GM18507 (cell line): ENCODE data around the gene PSD2.

Experiments
- DNase-seq: peaks from one replicate; pipeline ENCODE4 v3.0.0; 2011; ENCODE audit warnings: low read depth; ENCODE audit not compliant: insufficient read length; ENCODE audit errors: extremely low spot score
- FAIRE-seq: peaks from 2 replicates; lab custom pipeline; 2011; peaks lifted over from hg19 to GRCh38; lab: Jason Lieb, UNC

PSD2 gene

DNA sequence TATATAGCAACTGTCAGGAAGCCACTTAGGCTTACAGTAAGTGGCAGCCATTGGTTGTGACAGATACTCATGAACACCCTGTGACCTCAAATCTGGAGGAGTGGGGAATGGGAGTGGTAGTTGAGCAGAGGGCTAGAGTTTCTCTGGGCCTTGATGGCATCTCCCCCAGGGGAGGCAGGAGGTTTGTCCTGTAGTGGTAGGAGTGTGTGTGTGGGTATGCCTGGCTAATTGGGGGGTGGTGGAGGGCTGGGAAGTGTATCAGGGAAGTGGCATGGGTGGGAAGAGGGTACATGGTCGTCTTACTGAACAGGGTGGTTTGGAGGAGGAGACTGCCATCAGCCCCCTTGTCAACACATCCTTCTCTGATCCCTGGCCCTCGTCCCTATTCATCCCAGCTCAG lies 71.5 kb downstream of the PSD2 start:
- no peak for DNase-seq

DNA sequence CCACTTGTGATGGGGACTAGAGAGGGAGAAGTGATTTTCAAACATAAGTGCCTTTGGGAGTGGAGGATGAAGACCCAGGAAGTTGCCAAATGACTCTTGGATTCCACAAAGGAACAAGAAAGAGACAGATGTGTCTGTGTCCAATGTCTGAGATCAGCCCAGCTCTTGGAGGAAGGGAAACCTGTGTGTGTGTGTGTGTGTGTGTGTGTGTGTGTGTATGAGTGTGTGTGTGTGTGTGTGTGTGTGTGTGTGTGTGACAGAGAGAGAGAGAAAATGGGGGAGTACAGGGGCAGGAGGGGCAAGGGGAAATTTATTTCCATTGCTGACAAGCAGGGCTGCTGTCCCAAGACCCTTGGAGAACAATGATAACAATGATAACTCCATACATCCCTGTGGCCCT lies 72.0 kb downstream of the PSD2 start:
- DNase-seq (no peak), FAIRE-seq (no peak)

More for the DNA sequence above, 71.5 kb downstream of the PSD2 start:
- FAIRE-seq = no peak

DNA sequence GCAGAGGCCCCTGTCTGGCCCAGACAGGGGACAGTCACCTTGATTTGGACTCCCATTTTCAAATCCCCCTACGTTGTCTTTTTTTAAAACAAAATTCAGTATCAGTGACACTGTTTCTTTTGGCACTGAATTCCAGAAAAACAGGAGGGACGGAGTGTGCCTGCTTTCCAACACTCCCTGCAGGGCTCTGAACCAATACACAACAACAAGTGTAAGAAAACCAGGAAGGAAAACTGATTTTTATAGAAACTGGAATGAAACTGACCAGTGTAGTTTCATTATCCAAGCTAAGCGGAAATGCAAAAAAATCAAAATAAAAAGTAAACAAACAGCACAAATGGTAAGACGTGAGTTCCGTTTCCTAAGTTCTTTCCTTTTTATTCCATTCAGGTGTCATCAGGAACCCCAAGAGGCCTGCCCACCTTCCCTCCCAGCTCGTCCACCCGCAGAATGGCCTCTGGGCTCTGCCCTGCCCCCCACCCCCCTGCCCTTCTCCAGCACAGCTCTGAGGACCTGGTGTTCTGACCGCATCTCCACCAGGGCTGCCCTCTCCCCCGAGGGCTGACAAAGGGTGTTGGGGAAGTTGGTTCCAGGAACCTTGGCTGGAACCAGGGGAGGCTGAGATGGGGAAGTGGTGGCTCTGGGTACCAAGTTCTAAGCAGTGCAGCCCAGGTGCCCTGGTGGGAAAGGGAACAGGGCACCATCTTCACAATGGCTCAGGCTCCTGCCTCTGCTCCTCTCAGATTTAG lies 73.6 kb downstream of the PSD2 start:
- DNase-seq = no peak
- FAIRE-seq = no peak

DNA sequence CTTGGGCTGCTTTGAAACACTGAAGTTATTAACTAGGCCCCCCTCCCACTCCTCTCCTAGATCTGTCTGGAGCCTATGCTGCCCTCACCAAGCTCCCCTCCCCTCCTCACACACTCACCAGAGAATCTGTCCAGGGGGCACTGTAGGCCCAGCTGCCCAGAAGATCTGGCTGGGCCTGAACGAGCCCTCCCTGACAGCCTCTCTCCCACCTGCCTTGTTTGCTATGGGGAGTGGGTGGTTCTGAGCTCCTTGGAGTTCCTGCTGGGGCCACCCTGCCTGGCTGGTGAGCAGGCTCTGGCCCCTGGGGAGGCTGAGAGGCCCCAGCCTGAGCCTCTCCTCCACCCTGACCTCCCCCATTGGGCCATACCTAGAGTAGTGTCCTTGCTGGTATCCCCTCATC lies 75.1 kb downstream of the PSD2 start:
- no peak for DNase-seq
- FAIRE-seq = no peak

- FAIRE-seq (no peak), DNase-seq (no peak)
These were observed 76.0 kb downstream of the PSD2 start for GRCh38 chr5:139871614-139872013.

GRCh38 chr5:139872052-139872766 lies 76.6 kb downstream of the PSD2 start:
- no peak for DNase-seq
- no peak for FAIRE-seq

DNA sequence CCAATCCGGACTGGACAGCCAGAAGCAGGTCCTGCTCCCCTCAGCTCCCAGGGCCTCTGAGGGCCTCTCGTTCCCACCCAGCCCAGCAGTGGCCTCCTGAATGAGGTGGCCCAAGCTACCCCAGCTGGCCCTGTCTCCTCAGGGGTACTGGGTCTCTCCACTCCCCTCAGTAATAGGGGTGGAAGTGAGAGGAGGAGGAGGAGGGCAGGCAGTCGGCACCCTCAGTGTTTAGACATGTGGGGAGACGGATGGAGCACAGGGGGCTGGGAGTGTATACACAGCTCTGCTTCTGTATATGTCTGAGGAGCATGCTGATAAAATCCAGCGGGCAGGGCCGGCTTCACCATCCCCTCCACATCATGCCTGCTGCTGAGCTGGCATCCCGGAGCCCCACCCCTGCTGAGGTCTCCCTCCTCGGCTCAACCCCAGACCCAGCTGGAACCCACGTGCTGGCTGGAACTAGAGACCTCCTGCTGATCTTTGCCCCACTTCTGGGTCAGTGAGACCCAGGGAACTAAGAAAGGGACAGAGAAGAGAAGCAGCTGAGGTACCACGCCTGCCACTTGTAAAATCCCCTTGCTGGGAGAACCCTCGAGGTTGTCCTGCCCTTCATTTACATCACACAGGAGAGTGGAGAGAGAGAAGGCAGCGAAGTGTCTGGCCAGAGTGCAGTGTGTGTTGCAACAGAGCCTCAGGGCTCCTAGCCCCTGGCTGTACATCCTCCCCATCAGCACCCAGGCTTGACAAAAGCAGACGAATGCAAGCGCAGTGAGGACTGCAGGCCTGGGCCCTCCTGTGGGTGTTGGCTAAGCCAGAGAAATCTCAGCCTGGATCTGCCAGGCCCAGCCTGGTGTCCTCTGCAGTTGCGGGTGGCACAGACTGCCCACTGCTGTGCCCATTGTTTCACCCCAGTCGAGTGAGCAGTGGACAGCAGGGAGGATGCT lies 77.5 kb downstream of the PSD2 start:
- DNase-seq (no peak), FAIRE-seq (no peak)

DNA sequence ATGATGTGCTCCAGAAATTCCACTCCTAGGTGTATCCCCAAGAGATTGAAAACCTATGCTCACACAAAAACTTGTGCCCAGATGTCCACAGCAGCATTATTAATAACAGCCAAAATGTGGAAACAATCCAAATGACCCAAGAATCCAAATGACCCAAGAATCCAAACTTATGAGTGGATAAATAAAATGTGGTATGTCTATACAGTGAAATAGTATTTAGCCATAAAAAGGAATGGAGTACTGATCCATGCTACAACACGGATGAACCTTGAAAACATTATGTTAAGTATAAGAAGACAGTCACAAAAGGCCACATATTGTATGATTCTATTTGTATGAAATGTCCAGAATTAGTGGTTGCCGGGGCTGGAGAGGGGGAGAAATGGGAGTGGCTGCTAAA lies 80.3 kb downstream of the PSD2 start:
- no peak for FAIRE-seq

DNA sequence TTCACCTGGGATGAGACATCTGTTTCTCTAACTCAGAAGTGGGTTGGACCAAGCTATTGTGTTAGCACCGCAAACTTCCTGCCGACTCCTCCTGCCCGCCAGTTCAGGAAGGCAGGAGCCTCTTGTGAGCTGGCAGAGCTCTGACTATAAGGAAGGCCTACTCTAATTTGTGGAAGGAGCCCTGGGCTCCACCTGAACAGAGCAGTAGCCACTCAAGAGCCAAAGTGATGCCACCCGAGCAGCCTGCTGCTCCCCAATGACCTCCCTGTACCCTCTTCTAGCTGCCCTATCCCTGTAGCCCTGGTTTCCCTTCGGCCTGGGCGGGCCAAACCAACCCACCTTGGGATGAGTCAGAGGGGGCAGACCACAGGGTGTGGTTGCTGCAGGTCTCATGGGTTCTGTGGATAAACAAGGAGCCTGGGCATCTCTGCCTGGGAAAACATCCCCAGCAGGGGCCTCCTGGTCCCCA lies 81.6 kb downstream of the PSD2 start:
- FAIRE-seq (no peak), DNase-seq (no peak)

More for the DNA sequence above, 80.3 kb downstream of the PSD2 start:
- DNase-seq = no peak

DNA sequence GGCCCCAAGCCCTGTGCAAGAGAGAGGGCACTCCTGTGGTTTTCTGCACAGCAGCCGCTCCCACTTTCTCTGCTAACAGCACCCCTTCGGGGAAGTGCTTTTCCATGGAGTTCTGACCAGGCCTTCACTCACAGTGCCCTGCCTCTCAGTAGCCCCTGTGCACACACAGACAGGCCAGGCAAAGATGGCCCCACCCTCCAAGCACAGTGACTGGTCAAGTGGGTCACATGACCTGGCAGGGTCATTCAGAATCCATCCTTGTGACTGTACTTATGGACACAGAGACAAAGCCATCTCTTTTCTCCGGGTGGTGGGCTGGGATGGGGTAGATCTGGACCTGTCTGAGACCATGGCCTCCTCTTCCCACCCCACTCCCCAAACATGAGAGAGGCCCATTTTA lies 82.5 kb downstream of the PSD2 start:
- no peak for FAIRE-seq
- no peak for DNase-seq

- no peak for FAIRE-seq
These were observed 85.0 kb downstream of the PSD2 start for GRCh38 chr5:139880416-139881142.

DNA sequence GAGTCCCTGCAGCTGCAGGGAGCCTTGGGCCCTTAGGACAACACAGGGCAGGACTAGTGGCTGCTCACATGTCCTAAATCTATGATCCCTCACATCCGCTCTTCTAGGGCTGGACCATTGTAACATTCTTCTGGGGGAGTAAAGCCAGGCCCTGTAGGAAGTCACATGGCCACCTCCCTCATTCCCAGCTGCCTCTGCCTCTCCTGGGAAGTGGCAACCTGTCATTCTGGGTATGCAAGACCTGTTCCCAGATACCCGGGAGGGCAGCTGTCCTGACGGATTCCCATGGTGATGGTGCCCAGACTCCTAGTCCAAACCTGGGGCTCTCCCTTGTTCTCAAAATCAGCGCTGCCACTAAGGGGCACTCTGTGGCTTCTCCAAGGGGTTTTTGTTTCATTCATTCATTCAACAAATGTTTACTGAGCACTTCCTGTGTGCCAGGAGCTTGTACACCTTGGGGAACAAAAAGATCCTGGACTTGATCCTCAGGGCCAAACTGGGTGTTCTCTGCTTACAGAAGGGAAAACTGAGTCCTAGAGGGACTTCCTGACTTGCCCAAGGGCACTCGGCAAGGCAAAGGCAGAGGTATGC lies 85.6 kb downstream of the PSD2 start:
- FAIRE-seq = no peak
- DNase-seq = no peak

More at GRCh38 chr5:139880416-139881142, 85.0 kb downstream of the PSD2 start:
- no peak for DNase-seq

DNA sequence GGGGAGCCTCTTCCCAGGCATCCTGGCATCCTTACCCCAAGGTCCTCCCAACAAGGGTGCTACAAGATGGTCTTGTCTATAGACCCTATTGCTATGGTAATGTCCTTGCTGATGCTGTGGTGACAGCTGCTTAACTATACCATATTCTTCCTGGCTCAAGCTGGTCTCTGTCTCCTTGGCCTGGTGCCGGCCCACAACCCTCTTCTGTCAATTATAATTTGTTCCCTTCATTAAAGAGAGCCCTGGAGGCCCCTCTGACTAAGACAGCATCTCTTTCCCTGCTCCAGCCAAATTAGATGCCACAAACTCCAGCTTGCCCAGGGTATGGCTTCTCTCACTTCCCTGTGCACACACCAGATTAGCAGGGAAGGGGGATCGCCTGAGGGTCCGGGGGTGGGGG lies 86.7 kb downstream of the PSD2 start:
- DNase-seq (no peak), FAIRE-seq (no peak)

DNA sequence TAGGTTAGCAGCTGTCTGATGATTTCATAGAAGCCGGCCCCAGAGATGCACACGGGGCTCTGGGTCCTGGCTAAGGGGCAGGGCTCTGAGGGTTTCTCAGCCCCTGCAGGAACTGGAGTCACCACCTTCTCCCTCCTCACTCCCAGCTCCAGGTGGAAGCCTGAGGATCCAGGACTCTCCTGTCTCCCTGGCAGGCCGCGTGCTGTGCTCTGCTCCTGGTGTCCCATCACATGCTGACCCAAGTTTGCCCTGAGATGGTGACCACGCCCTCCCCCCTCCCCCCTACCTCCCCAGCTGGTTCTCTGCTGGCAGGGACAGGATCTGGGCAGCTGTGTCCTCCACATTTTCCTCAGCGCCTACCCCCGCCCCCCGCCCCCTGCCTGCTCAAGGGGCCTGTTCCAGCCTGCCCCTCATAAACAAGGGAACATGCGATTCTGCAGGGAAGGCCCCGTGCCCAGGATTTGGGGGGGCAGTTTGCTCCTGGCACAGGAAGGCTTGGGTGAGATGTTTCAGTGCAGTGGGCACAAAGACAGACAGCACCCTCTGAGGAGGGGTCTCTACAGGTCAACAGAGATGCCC lies 87.4 kb downstream of the PSD2 start:
- FAIRE-seq (no peak), DNase-seq (no peak)

DNA sequence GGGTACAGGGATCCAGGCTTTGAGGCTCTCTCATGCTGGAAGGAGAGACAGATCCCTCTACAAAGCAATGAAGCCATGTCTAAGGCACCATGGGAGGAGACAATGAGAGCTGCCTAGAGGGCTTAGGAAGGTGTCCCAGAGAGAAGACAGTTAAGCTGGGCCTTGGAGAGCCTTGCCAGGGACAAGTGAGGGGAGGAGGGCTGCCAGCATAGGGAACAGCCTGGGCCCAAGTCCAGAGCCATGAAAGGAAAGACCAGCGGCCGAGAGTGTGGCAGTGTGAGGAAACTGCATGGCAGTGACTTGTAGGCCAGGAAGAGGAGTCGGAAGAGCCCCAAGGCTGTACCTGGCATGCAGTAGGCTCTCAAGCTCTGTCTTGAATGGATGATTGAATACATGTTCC lies 88.5 kb downstream of the PSD2 start:
- DNase-seq = no peak
- FAIRE-seq = no peak

- DNase-seq (no peak), FAIRE-seq (no peak)
These were observed 89.1 kb downstream of the PSD2 start for GRCh38 chr5:139884734-139885133.

DNA sequence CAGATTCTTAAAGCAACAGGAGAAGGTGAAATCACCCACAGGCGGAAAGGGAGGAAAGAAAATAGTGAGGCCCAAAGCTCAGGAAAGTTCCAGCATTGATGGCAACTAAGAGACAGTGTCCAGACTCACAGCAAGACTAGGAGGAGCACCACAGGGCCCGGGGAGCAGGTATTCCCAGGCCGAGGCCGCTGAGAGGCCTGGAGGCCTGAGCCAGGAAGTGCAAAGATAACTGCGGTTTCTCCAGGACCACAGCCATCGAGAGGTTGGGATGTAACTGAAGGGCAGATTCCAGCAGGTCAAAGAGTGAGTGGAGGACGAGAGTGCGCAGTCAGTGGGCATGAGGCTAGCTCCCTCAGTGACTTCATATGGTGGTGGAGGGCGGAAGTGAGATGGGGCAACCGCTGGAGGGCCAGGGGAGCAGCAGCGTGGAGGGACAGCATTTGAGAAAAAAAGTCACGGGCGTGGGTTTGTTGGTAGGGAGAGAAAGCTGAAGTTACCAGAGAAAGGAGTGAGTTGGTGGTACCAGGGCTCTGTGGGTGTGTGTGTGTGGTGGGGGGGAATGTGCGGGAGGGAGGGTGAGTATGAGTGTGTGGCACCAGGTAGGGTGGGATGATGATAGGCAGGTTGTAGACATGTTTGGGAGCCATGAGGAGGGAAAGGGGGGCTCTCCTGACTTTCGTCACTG lies 89.7 kb downstream of the PSD2 start:
- DNase-seq (no peak), FAIRE-seq (no peak)

DNA sequence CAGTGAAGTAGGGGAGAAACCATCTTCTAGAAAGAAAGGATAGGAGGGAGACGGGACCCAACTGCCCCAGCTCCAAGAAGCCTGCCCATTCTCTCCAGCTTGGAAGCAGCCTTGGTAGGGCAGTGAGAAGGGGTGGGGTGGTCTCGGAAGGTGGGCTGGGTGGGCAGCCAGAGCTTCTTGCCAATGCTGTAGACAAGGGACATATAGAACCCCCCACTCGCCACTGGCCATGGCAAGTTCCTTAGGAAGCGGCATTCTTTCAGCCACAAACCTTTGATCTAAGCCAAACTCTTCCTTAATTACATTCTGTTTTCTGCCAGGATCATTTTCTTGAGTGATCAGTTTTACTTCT lies 90.2 kb downstream of the PSD2 start:
- no peak for DNase-seq
- FAIRE-seq = no peak
